Superior temporal gyrus (tissue), 1 donor: Measurements from ENCODE around the gene DUOX2.
"Not testable (repeated sequence)": the region's sequence is repeated elsewhere in the genome, so short reads cannot be mapped to it uniquely, and the experiment has no call there.

ENCODE experiments used
- DNase-seq: peaks from one replicate; pipeline ENCODE4 v3.0.0-alpha.2; 2016; ENCODE audit errors: extremely low spot score

The DUOX2 gene

DNA sequence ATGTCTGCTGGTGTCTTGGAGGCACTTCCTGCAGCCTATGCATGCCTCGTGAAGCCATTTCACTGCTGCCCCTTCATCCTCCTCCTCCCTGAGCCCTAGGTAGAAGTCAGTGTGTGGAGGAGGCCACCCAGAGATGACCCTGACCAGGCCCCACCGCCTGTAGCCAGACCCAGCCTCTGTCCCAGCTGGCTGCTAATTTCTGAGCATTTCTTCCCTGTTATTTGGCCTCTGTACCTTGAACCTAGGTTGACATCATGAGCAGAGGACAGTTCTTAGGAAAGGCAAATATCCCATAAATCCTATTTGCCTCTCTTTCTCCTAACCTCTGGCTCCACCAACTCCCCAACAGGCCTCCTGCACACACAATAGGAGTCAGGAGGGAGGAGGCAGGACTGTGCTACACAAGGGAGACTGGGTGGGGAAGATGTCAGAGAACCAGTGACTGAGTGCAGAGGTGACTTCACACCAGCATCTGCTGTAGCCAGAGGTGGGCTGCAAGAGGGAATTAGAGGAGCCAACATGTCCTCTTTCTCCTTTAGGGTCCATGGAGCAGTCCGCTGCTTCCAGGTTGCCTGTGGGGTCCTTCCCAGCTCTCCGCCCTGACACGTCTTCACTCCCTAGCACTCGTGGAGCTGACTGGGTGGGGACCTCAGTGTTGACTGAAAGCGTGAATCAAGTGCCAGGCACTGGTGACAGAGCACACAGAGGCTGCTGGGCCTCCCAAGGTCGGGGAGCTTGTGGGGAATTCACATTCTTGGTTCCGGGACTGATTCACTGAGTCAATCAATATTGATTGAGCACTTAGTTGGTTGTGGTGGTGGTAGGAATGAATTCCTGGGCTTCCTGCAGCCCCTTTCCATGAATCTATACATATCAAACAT is 38.3 kb downstream of the DUOX2 start:
- not testable (repeated sequence) for DNase-seq

DNA sequence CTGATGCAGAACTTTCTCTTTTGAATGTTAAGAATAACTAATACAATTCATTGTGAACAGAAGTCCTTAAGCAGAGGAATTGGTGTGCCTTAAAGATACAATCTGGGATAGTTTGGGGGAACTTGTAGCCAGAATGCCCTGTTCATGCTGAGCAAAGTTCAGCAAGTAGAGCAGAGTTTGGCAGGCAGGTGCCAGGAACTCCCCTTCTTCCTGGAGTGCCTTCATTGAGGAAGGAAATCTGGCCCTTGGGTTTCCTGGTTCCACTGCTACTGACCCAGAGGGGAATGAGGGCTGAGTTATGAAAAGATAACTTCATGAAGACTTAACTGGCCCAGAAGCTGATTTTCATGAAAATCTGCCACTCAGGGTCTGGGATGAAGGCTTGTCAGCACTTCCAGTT is 40.4 kb downstream of the DUOX2 start:
- not testable (repeated sequence) for DNase-seq

DNA sequence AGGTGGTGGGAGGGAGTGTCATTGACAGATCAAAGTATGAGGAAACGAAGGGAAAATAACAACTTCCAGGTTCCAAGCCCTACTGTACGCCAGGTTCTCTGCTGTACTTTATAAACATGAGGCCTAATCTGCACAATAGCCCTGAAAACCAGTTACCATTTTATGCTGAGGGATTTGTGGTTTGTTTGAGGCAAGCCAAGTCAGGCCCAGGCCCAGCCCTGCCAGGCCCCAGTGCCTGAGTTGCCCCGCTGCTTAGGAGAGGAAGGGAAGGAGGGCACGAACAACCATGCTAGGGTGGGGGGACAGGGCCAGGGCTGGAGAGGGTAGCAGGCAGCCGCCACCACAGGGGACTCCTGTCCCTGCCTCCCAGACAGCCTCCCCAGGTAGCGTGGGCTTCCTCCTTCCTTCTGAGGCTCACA is 44.0 kb downstream of the DUOX2 start:
- DNase-seq: not testable (repeated sequence)

DNA sequence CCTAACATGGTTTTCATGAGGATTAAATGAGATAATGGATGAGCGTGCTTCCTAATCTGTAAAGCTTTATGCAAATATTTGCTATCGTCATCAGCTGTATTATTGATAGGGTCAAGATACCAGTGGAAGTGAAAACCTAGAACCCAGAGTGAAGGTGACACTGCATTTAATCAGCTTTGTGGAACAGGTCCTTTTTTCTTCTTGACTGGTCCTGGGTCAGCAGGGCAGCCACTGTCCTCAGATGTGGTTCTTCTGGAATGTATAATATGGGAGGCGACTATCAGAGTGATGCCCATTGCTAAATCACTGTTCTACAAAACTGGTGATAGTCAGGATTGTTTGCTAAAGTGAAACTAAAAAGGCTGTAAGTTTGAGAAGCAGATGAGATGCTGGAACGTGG is 49.6 kb downstream of the DUOX2 start:
- DNase-seq: no peak

DNA sequence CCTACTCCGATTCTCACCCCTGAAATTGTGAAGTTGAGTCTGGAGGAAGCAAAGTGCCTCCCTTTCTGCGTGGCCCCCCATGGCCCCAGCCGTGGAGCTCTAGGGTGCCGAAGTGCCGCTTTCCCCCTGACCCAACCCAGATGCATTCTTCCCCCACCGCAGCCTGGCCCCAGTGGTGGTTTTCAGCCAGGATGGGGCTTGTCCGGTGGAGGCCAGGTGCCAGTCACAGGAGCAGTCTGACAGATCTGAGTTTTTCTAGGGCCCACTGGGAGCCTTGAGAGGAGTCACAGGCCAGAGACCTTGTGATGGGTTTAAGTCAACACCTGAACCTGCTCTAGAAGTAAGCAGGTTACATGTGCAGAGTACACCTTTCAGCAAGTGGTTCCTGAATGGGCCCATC is 51.7 kb downstream of the DUOX2 start:
- DNase-seq: not testable (repeated sequence)

DNA sequence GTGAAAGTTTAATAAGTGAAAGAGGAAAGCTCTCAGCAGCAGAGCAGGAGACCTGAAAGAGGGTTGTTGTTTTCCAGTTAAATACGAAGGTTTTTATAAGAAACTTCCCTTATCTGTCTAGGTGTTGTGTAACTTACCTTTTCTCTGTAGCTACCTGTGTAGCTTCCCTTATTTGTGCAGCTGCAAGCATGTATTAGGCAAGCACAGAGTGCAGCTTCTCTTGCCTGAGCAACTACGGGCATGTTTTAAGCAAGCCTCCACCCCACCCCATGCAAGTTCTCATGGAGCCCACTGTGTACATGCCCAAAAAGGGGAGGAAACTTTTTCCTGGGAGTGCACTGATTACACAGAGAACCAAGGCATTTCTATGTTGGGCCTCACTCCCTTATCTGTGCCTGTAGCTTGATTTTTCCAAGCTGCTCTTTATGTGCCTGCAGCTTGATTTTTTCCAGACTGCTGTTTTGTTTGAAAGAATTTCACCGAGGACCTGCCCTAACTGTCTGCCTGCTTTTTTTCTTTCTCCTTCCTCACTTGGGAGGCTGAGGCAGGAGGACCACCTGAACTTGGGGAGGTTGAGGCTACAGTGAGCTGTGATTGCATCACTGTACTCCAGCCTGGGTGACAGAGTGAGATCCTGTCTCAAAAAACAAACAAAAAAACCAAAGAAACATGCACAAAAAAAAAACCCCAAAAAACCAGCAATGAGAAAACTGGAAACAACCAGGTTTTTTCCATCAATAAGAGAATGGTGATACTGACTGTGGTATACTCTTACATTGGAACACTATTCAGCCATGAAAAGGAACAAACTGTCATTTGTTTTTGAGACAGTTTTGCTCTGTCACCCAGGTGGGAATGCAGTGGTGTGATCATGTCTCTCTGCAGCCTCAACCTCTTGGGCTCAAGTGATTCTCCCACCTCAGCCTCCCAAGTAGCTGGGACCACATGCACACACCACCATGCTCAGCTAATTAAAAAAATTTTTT is 55.0 kb downstream of the DUOX2 start:
- not testable (repeated sequence) for DNase-seq

DNA sequence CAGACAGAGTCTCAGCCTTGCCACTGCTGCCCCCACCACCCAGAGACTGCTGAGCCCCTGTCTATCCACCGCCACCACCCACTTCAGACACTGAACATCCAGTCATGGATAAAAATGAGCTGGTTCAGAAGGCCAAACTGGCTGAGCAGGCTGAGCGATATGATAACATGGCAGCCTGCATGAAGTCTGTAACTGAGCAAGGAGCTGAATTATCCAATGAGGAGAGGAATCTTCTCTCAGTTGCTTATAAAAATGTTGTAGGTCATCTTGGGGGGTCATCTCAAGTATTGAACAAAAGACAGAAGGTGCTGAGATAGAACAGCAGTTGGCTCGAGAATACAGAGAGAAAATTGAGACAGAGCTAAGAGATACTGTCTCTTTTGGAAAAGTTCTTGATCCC is 61.3 kb downstream of the DUOX2 start:
- not testable (repeated sequence) for DNase-seq

DNA sequence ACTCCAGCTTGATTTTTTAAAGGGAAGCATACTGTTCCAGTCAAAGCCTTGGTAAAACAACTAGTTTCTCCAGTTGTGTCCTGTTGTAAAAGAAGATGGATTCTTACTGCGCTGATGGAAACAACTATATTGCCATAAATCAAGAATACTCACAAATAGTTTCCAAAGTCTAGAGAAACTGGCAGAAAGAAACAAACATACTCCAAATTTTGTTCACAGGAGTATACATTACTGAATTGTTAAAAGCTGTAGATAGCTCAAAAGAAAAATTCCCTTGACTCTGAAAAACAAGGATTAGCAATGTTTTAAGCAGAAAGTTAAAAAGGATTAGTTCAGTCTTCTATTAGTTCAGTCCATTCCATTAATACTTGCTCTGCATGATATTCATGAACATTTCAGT is 63.4 kb downstream of the DUOX2 start:
- no peak for DNase-seq

DNA sequence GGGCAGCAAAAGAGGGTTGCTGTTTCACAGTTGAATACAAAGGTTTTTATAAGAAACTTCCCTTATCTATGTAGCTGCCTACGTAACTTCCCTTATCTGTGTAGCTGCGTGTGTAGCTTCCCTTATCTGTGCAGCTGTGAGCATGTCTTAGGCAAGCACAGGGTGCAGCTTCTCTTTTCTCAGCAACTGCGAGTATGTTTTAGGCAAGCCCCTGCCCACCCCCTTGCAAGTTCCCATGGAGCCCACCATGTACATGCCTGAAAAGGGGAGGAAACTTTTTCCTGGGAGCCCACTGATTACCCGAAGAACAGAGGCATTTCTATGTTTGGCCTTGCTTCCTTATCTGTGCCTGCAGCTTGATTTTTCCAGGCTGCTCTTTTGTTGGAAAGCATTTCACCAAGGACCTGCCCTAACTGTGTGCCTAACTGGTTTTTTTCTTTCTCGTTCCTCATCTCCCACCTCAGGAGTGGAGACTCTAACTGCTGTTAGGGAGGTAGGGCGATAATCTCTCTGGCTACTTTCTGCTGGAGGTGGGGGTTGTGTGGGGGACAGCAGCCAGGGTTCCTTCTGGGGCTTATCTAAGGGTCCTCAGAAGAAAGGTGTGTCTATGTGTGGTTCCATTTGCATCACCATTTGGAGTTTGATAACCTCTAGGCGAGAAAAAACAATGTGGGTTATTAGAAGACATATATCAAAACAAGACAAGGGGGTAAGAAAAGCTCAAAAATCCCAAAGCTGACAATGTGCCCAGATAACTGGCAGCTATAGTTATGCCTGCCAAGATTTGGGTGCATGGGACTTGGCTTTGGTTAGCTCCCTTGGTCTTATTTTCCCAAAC is 65.0 kb downstream of the DUOX2 start:
- DNase-seq: no peak

DNA sequence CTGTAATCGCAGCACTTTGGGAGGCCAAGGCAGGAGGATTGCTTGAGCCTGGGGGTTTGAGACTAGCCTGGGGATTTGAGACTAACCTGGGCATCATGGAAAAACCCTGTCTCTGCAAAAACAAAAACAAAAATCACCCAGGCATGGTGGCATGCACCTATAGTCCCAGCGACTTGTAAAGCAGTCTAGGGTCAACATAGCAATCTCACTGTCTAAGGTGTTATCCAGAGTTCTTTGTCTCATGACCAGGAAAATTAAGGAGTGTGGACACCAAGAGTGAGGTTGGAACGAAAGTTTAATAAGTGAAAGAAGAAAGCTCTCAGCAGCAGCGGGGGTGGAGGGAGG is 65.6 kb downstream of the DUOX2 start:
- not testable (repeated sequence) for DNase-seq

DNA sequence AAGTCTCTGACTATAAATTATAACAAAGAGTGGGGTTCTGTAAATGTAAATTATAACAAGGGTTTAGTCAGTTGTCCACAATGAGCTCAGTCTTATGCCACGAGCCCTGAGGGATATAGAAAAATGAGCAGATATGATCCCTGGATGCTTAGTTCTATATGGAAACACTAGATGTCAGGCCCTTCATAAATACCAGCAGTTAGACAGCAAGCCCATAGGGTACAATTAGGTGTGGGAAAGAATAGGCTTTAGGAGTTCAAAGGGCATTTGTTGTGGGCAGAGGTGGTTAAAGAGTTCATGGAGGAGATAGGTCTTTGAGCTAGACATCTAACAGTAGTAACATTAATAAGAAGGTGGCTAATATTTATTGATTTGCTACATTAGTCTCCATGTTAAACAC is 69.7 kb downstream of the DUOX2 start:
- not testable (repeated sequence) for DNase-seq

DNA sequence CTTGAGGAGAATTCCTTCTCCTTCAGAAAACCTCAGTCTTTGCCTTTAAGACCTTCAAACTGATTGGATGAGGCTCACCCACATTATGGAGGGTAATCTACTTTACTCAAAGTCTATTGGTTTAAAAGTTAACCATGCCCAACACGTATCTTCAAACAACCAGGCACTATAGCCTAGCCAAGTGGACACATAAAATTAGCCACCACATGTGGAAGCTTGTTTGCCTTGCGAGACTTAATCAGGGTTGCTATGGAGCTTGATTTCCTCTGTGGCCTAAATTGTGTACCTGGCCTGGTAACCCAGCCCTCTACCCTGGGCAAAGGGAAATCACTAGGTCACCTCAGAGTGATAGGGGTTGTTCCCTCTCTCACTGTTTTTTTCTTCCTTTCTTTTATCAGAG is 71.1 kb downstream of the DUOX2 start:
- not testable (repeated sequence) for DNase-seq
